Omental fat pad (tissue), 4 donors: ENCODE measurements around the gene ZNF365. TPM values are rescaled to one million over a fixed set of nuclear protein-coding genes. Genes with fewer than 3 reads are reported as not detected.

Experiments
- ATAC-seq: fragments of 150-250 bp; one replicate; pipeline ENCODE4 v1.9.1; 2016; ENCODE audit warnings: mild to moderate bottlenecking, moderate library complexity; ENCODE audit not compliant: low FRiP score
- DNase-seq: peaks from one replicate; pipeline ENCODE4 v3.0.0-alpha.2; 2019; ENCODE audit warnings: low spot score
- total RNA-seq, 4 donors: library from RNA; depleted of rRNA; stranded (reverse); fragments of >200 nt; gene quantifications; one replicate each; pipeline ENCODE4 v1.1.0, GENCODE V29; 2016
- TF ChIP-seq, protein P1 (sequence below), 3 donors: fragments of 450-650 bp; IDR thresholded peaks; one replicate each; pipeline ENCODE4 v1.5.1; 2016 to 2017; ENCODE audit warnings: antibody characterized with exemption in 3 of 3, mild to moderate bottlenecking in 3 of 3, moderate library complexity in 2 of 3

ZNF365 gene
- total RNA-seq, 4 donors from 2014 or later: 0.12 to 0.19 TPM; not detected in 2

DNA sequence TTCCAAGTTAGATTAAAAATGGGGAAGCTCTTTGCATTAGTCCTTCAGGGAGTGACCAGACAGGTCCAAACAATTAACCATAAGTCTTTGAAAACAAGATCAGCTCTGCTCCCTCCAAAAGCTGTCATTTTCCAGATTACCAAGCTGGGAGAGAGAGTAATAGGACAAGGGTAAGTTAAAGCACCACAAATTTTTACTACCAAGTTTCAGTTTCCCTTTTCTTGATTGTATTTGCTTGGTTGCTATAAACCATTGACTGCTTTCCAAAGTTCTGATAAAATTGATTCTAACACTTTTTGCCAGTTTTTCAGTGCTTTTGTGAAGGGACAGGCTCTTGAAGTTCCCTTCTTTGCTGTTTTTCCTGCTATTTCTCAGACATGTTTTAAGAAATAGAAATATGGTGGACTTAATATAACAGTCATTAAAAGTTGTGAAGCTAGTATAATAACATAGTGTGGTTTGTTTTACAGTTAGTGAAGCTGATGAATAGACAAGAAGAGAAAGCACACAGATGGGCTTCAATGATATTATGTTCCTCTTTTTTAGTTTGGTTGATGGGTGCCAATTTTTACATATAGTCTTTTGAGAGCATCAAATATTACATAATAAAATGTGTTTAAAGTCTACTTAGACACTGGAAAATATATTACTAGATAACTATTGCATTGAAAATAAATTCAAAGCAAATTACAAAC is 40.0 kb upstream of the ZNF365 start:
- ATAC-seq (no peak), DNase-seq (no peak)
- TF ChIP-seq, protein P1, sequence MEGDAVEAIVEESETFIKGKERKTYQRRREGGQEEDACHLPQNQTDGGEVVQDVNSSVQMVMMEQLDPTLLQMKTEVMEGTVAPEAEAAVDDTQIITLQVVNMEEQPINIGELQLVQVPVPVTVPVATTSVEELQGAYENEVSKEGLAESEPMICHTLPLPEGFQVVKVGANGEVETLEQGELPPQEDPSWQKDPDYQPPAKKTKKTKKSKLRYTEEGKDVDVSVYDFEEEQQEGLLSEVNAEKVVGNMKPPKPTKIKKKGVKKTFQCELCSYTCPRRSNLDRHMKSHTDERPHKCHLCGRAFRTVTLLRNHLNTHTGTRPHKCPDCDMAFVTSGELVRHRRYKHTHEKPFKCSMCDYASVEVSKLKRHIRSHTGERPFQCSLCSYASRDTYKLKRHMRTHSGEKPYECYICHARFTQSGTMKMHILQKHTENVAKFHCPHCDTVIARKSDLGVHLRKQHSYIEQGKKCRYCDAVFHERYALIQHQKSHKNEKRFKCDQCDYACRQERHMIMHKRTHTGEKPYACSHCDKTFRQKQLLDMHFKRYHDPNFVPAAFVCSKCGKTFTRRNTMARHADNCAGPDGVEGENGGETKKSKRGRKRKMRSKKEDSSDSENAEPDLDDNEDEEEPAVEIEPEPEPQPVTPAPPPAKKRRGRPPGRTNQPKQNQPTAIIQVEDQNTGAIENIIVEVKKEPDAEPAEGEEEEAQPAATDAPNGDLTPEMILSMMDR (IDR thresholded peaks at IDR 0.05): no peak

DNA sequence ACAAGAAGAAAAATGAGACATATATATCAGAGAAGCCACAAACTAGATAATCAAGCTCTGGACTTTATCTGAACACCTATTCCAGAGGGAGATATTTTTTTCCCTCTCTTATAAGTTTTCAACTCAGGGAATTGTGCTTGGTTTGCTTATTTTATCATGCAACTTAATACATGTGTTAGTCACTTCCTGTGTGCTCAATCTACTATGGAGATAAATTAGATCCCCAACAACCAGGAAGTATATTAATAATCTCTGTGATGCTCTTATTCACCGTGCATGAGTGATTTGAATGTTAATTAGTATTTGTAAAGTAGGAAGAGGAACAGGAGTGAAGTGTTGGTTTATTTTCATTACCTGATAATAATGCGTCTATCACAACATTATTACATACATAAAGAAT is 38.8 kb upstream of the ZNF365 start:
- TF ChIP-seq, protein P1 (IDR thresholded peaks at IDR 0.05): no peak
- ATAC-seq (no peak), DNase-seq (no peak)

- TF ChIP-seq, protein P1 (IDR thresholded peaks at IDR 0.05): no peak
- no peak for DNase-seq
- ATAC-seq: no peak
These were observed 37.8 kb upstream of the ZNF365 start for GRCh38 chr10:62336404-62336803.

DNA sequence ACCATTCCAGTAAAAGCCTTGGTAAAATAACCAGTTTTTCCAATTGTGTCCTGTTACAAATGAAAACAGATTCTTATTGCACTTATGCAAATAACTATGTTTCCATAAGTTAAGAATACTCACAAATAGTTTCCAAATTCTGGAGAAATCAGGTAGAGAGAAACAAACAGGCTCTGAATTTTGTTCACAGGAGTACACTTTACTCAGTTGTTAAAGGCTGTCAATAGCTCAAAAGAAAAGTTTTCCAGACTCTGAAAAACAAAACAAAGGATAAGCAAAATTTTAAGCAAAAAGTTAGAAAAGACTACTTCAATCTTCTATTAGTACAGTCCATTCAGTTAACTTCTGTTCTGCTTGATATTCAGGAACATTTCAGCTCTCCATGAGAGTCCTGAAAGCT is 32.8 kb upstream of the ZNF365 start:
- ATAC-seq (no peak), DNase-seq (no peak)
- TF ChIP-seq, protein P1 (IDR thresholded peaks at IDR 0.05): no peak

GRCh38 chr10:62343000-62343399 is 31.2 kb upstream of the ZNF365 start:
- no peak for DNase-seq
- TF ChIP-seq, protein P1 (IDR thresholded peaks at IDR 0.05): no peak
- ATAC-seq: no peak

DNA sequence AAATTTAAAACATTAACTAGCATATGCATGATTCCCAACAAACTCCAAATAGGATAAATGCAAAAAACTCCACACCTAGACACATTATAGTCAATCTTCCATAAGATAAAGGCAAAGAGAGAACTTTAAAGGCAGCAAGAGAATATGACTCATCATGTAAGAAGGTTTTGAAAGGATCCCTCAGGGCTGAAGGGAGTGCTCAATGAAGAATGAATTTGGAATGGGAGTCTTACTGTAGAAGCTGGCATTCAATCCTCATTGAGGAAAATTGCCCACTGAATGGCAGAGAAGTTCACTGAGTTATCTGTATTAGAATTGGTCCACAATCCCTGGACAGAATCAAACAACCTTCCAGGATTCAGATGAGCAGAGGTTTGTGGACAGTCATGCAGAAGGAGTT is 26.1 kb upstream of the ZNF365 start:
- no peak for DNase-seq
- TF ChIP-seq, protein P1 (IDR thresholded peaks at IDR 0.05): no peak
- ATAC-seq: no peak

GRCh38 chr10:62352356-62352970 is 21.7 kb upstream of the ZNF365 start:
- ATAC-seq: no peak
- TF ChIP-seq, protein P1 (IDR thresholded peaks at IDR 0.05): no peak
- DNase-seq: no peak
